GM23338 (cell line): ENCODE data around the gene NDFIP1. TPM values are rescaled to one million over a fixed set of nuclear protein-coding genes. Genes with fewer than 3 reads are reported as not detected.

Experiments used
- ATAC-seq: fragments of 200-7000 bp; cut with Tn5 transposase; 3 replicates; pipeline ENCODE4 v1.9.1; 2020
- DNase-seq: peaks from one replicate; pipeline ENCODE4 v3.0.0-alpha.2; 2015; ENCODE audit warnings: low spot score
- H2AFZ ChIP-seq: fragments of 200-600 bp; sonication (generic); 2 replicates; pipeline ENCODE4 v1.8.0; 2016; ENCODE audit warnings: antibody characterized with exemption, mild to moderate bottlenecking, moderate library complexity
- H3F3A ChIP-seq: fragments of 200-600 bp; sonication (generic); replicated peaks from 2 replicates; pipeline ENCODE4 v1.8.0; 2017; ENCODE audit warnings: antibody characterized with exemption, mixed run types, low read depth
- H3K27ac ChIP-seq: fragments of 200-600 bp; sonication (generic); 2 replicates; pipeline ENCODE4 v1.6.1; 2016; ENCODE audit warnings: low read depth
- H3K27me3 ChIP-seq: fragments of 200-600 bp; sonication (generic); 2 replicates; pipeline ENCODE4 v1.8.0; 2016; ENCODE audit warnings: mild to moderate bottlenecking, mixed run types, moderate library complexity; ENCODE audit not compliant: insufficient read depth
- H3K36me3 ChIP-seq: fragments of 200-600 bp; sonication (generic); 2 replicates; pipeline ENCODE4 v1.8.0; 2016; ENCODE audit warnings: mild to moderate bottlenecking; ENCODE audit not compliant: insufficient read depth
- H3K4me1 ChIP-seq: fragments of 200-600 bp; sonication (generic); 2 replicates; pipeline ENCODE4 v1.8.0; 2016; ENCODE audit warnings: mild to moderate bottlenecking, moderate library complexity; ENCODE audit not compliant: insufficient read depth
- H3K4me2 ChIP-seq: fragments of 200-600 bp; sonication (generic); 2 replicates; pipeline ENCODE4 v1.7.1; 2017; ENCODE audit warnings: mixed run types
- H3K4me3 ChIP-seq: fragments of 200-600 bp; sonication (generic); 2 replicates; pipeline ENCODE4 v1.6.1; 2016; ENCODE audit warnings: mixed run types
- H3K79me2 ChIP-seq: fragments of 200-600 bp; sonication (generic); replicated peaks from 2 replicates; pipeline ENCODE4 v1.8.0; 2017; ENCODE audit warnings: mild to moderate bottlenecking; ENCODE audit not compliant: insufficient read depth
- H3K9me2 ChIP-seq: fragments of 200-600 bp; sonication (generic); 2 replicates; pipeline ENCODE4 v1.8.0; 2017; ENCODE audit not compliant: insufficient read depth
- H4K20me1 ChIP-seq: fragments of 200-600 bp; sonication (generic); replicated peaks from 2 replicates; pipeline ENCODE4 v1.8.0; 2017; ENCODE audit warnings: mild to moderate bottlenecking; ENCODE audit not compliant: insufficient read depth
- H3K27ac Mint-ChIP-seq: 2 replicates; pipeline ENCODE4 v1.8.0; 2020; ENCODE audit warnings: inconsistent platforms, mild to moderate bottlenecking, moderate library complexity, mixed read lengths
- H3K27me3 Mint-ChIP-seq: 3 replicates; pipeline ENCODE4 v1.8.0; 2022; ENCODE audit warnings: low read depth, mild to moderate bottlenecking, moderate library complexity, mixed read lengths, inconsistent platforms; ENCODE audit not compliant: insufficient read depth, poor library complexity
- H3K36me3 Mint-ChIP-seq: 3 replicates; pipeline ENCODE4 v1.8.0; 2021; ENCODE audit warnings: low read depth, mild to moderate bottlenecking, inconsistent platforms, moderate library complexity, mixed read lengths
- H3K4me1 Mint-ChIP-seq: 3 replicates; pipeline ENCODE4 v1.8.0; 2020; ENCODE audit warnings: mild to moderate bottlenecking, inconsistent platforms, mixed read lengths
- H3K4me3 Mint-ChIP-seq: 3 replicates; pipeline ENCODE4 v1.8.0; 2021; ENCODE audit warnings: moderate library complexity, mild to moderate bottlenecking, inconsistent platforms, mixed read lengths
- H3K9me3 Mint-ChIP-seq: 3 replicates; pipeline ENCODE4 v1.8.0; 2020; ENCODE audit warnings: moderate library complexity, mild to moderate bottlenecking, inconsistent platforms, mixed read lengths
- EZH2phosphoT487 ChIP-seq: fragments of 200-600 bp; sonication (generic); IDR thresholded peaks from one replicate; pipeline ENCODE4 v1.8.1; 2018; ENCODE audit warnings: antibody characterized with exemption; ENCODE audit not compliant: unreplicated experiment
- NANOG ChIP-seq: IDR thresholded peaks from 2 replicates; pipeline ENCODE4 v1.6.1; 2016; ENCODE audit warnings: antibody characterized with exemption, borderline replicate concordance
- STAT1 ChIP-seq: IDR thresholded peaks from one replicate; pipeline ENCODE4 v1.6.1; 2016; ENCODE audit warnings: antibody characterized with exemption; ENCODE audit not compliant: unreplicated experiment
- ZNF114 ChIP-seq: fragments of 250-450 bp; sonication (Bioruptor Pico); IDR thresholded peaks from 2 replicates; pipeline ENCODE4 v1.5.0; 2020; ENCODE audit warnings: mild to moderate bottlenecking, moderate library complexity
- ZNF331 ChIP-seq: fragments of 250-450 bp; sonication (Bioruptor Pico); IDR thresholded peaks from 2 replicates; pipeline ENCODE4 v1.5.0; 2020; ENCODE audit warnings: low read depth, mild to moderate bottlenecking, moderate library complexity
- polyA plus RNA-seq: library from polyadenylated mRNA; unstranded; fragments of >200 nt; fragmentation: Nextera tagmentation; extraction: Ambion mirVana; gene quantifications from 2 replicates; pipeline ENCODE4 v1.2.1, GENCODE V29; 2016
- total RNA-seq: library from RNA; depleted of rRNA; stranded (reverse); fragments of >200 nt; shearing (Covaris generic); gene quantifications from 2 replicates; pipeline ENCODE4 v1.2.3, GENCODE V29; 2014
- TF ChIP-seq, protein P1 (sequence below): fragments of 250-450 bp; sonication (Bioruptor Pico); IDR thresholded peaks from 2 replicates; pipeline ENCODE4 v1.5.0; 2020; ENCODE audit warnings: mild to moderate bottlenecking, moderate library complexity
- TF ChIP-seq, protein P2 (sequence below), 2 experiments: fragments of 200-600 bp in 1 of 2; sonication (generic) in 1 of 2; conservative IDR thresholded peaks; 2 replicates each; pipeline versions ENCODE4 v1.5.1 to v1.6.1; 2016 to 2017; ENCODE audit warnings: antibody characterized with exemption in 2 of 2, low read depth in 2 of 2, mild to moderate bottlenecking in 2 of 2, moderate library complexity in 1 of 2

The NDFIP1 gene
- total and polyA plus RNA-seq, 2 experiments from 2014 or later, result 24.3 to 45.0 TPM

DNA sequence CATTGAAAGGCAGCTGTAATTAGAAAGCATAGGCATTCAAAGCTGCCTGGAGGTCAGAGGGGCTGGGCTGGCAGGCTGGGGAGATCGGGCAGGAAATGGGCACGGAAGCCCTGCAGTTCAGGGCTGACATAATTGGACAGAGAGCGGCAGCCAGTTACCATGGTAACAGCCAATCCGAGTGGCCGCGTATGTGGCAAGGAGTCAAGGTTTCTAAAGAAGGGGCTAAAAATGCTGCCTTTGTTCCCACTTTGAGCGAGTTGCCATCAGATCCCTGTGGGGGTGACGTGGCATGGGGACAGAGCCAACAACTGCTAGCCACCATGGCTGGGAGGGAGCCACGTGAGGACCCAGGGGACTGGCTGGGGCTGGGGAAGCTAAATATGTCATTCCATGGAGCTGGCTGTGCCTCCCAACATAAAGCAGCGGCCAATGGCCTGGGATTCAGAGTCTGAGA lies 44.7 kb upstream of the NDFIP1 start (continued):
- TF ChIP-seq, protein P1, sequence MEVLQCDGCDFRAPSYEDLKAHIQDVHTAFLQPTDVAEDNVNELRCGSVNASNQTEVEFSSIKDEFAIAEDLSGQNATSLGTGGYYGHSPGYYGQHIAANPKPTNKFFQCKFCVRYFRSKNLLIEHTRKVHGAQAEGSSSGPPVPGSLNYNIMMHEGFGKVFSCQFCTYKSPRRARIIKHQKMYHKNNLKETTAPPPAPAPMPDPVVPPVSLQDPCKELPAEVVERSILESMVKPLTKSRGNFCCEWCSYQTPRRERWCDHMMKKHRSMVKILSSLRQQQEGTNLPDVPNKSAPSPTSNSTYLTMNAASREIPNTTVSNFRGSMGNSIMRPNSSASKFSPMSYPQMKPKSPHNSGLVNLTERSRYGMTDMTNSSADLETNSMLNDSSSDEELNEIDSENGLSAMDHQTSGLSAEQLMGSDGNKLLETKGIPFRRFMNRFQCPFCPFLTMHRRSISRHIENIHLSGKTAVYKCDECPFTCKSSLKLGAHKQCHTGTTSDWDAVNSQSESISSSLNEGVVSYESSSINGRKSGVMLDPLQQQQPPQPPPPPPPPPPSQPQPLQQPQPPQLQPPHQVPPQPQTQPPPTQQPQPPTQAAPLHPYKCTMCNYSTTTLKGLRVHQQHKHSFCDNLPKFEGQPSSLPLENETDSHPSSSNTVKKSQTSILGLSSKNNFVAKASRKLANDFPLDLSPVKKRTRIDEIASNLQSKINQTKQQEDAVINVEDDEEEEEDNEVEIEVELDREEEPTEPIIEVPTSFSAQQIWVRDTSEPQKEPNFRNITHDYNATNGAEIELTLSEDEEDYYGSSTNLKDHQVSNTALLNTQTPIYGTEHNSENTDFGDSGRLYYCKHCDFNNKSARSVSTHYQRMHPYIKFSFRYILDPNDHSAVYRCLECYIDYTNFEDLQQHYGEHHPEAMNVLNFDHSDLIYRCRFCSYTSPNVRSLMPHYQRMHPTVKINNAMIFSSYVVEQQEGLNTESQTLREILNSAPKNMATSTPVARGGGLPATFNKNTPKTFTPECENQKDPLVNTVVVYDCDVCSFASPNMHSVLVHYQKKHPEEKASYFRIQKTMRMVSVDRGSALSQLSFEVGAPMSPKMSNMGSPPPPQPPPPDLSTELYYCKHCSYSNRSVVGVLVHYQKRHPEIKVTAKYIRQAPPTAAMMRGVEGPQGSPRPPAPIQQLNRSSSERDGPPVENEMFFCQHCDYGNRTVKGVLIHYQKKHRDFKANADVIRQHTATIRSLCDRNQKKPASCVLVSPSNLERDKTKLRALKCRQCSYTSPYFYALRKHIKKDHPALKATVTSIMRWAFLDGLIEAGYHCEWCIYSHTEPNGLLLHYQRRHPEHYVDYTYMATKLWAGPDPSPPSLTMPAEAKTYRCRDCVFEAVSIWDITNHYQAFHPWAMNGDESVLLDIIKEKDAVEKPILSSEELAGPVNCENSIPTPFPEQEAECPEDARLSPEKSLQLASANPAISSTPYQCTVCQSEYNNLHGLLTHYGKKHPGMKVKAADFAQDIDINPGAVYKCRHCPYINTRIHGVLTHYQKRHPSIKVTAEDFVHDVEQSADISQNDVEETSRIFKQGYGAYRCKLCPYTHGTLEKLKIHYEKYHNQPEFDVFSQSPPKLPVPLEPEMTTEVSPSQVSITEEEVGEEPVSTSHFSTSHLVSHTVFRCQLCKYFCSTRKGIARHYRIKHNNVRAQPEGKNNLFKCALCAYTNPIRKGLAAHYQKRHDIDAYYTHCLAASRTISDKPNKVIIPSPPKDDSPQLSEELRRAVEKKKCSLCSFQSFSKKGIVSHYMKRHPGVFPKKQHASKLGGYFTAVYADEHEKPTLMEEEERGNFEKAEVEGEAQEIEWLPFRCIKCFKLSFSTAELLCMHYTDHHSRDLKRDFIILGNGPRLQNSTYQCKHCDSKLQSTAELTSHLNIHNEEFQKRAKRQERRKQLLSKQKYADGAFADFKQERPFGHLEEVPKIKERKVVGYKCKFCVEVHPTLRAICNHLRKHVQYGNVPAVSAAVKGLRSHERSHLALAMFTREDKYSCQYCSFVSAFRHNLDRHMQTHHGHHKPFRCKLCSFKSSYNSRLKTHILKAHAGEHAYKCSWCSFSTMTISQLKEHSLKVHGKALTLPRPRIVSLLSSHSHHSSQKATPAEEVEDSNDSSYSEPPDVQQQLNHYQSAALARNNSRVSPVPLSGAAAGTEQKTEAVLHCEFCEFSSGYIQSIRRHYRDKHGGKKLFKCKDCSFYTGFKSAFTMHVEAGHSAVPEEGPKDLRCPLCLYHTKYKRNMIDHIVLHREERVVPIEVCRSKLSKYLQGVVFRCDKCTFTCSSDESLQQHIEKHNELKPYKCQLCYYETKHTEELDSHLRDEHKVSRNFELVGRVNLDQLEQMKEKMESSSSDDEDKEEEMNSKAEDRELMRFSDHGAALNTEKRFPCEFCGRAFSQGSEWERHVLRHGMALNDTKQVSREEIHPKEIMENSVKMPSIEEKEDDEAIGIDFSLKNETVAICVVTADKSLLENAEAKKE, result no peak
- no peak for TF ChIP-seq ZNF331 (CRISPR knock-in tag)
- no peak for TF ChIP-seq ZNF114
- no peak for TF ChIP-seq NANOG
- TF ChIP-seq EZH2phosphoT487, result no peak

DNA sequence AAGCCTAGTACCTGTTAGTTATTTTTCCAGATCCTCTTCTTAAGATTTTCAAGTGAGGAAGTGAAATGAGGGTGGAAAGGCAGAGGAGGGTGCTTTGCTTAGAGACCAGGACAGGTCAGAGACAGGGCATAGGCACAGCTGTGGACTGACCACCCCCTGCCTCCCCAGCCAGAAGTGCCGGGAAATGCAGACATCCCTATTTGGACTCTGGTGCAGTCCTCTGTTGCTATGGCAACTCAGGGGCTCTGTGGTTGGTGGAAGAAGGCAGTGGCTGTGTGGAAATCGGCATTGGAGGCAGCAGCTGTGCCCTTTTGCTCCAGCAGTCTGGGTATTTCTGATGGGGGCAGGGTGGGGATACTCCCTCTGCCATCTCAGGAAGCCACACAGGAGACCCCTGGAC lies 43.3 kb upstream of the NDFIP1 start:
- H3K36me3 Mint-ChIP-seq, result no peaks in the 10 kb centered on the region
- no peak overlapping the region for H3K4me3 Mint-ChIP-seq
- peaks cover 3% of the 10 kb centered on the region; the same call in 1 of the 2 replicates for H3F3A ChIP-seq
- H3K27ac ChIP-seq, result no peak overlapping the region
- H3K36me3 ChIP-seq, result no peaks in the 10 kb centered on the region
- peaks cover 11% of the 10 kb centered on the region; the same call in 1 of the 2 replicates for H3K4me1 ChIP-seq
- no peak overlapping the region for H3K4me2 ChIP-seq
- ATAC-seq (no peak; the same call in 2 of the 3 replicates), DNase-seq (peak; percentile 34)
- H4K20me1 ChIP-seq, result no peaks in the 10 kb centered on the region
- peaks cover 14% of the 10 kb centered on the region for H3K4me1 Mint-ChIP-seq
- H3K79me2 ChIP-seq, result no peaks in the 10 kb centered on the region
- H3K27me3 ChIP-seq, result no peaks in the 10 kb centered on the region
- H2AFZ ChIP-seq, result no peak overlapping the region
- no peak overlapping the region for H3K27ac Mint-ChIP-seq
- H3K9me2 ChIP-seq, result no peaks in the 10 kb centered on the region
- H3K4me3 ChIP-seq, result no peak overlapping the region
- H3K9me3 Mint-ChIP-seq, result no peaks in the 10 kb centered on the region
- H3K27me3 Mint-ChIP-seq, result peaks cover 3% of the 10 kb centered on the region
- no peak for TF ChIP-seq STAT1
- TF ChIP-seq, protein P2, sequence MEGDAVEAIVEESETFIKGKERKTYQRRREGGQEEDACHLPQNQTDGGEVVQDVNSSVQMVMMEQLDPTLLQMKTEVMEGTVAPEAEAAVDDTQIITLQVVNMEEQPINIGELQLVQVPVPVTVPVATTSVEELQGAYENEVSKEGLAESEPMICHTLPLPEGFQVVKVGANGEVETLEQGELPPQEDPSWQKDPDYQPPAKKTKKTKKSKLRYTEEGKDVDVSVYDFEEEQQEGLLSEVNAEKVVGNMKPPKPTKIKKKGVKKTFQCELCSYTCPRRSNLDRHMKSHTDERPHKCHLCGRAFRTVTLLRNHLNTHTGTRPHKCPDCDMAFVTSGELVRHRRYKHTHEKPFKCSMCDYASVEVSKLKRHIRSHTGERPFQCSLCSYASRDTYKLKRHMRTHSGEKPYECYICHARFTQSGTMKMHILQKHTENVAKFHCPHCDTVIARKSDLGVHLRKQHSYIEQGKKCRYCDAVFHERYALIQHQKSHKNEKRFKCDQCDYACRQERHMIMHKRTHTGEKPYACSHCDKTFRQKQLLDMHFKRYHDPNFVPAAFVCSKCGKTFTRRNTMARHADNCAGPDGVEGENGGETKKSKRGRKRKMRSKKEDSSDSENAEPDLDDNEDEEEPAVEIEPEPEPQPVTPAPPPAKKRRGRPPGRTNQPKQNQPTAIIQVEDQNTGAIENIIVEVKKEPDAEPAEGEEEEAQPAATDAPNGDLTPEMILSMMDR (conservative IDR thresholded peaks at IDR 0.05; ENCODE audit: low read depth in 2 of 2), result no peak
- TF ChIP-seq, protein P1, result no peak
